K562 (cell line): ENCODE data around the gene RNASE8. TPM values are rescaled to one million over a fixed set of nuclear protein-coding genes. Genes with fewer than 3 reads are reported as not detected.

ENCODE experiments used
- ATAC-seq: fragments of 200-7000 bp; cut with Tn5 transposase; 3 replicates; pipeline ENCODE4 v1.9.1; 2020; ENCODE audit warnings: moderate library complexity
- BruUV-seq: library from RNA; stranded (reverse); fragments of 400-500 nt; replicated peaks from 2 replicates; lab custom pipeline; 2021; lab: Mats Ljungman, UMichigan
- CTCF ChIA-PET: fragments of 300-600 bp; formaldehyde crosslinking; extraction: SDS; loops from one replicate; lab custom pipeline; 2021; ENCODE audit warnings: low intra/inter-chr PET ratio; lab: Yijun Ruan, JAX
- POLR2A ChIA-PET: fragments of 300-600, 350-650 bp; sonication (Branson Sonifier 250); formaldehyde crosslinking; extraction: SDS; loops from one replicate; lab custom pipeline; 2021; ENCODE audit warnings: antibody characterized with exemption, inconsistent platforms; lab: Yijun Ruan, JAX
- DNase-seq, 4 experiments: peaks; one replicate each; pipeline versions ENCODE4 v3.0.0 to v3.0.0-alpha.2; 2011 to 2018; ENCODE audit warnings: low spot score in 3 of 4, mixed read lengths in 3 of 4; ENCODE audit errors: extremely low read depth in 1 of 4
- FAIRE-seq: peaks from 2 replicates; lab custom pipeline; 2011; peaks lifted over from hg19 to GRCh38; lab: Jason Lieb, UNC
- H2AFZ ChIP-seq: 2 replicates; pipeline ENCODE4 v1.6.0; 2011; ENCODE audit warnings: low read depth, low read length, control low read depth, inconsistent platforms
- H3K27ac ChIP-seq: fragments of 200-600 bp; 3 replicates; pipeline ENCODE4 v1.8.0; 2011; ENCODE audit warnings: low read depth, mild to moderate bottlenecking, control low read depth, inconsistent platforms, low read length, moderate library complexity, mixed read lengths; ENCODE audit errors: extremely low read depth
- H3K27me3 ChIP-seq, 2 experiments: fragments of 300-600 bp in 1 of 2; 2 replicates in 1 of 2; 3 replicates in 1 of 2; pipeline versions ENCODE4 v1.6.0 to v1.8.0; 2011; ENCODE audit warnings: inconsistent platforms in 2 of 2, low read length in 2 of 2, mild to moderate bottlenecking in 1 of 2, mixed read lengths in 1 of 2, moderate library complexity in 1 of 2; ENCODE audit not compliant: control insufficient read depth in 2 of 2, insufficient read depth in 2 of 2
- H3K36me3 ChIP-seq: fragments of 300-600 bp; 3 replicates; pipeline ENCODE4 v1.8.0; 2011; ENCODE audit warnings: mild to moderate bottlenecking, low read length, inconsistent platforms; ENCODE audit not compliant: control insufficient read depth, insufficient read depth
- H3K4me1 ChIP-seq, 2 experiments: fragments of 200-600 bp in 1 of 2; replicated peaks in 1 of 2; 2 replicates in 1 of 2; 3 replicates in 1 of 2; pipeline versions ENCODE4 v1.5.1 to v1.8.0; 2011; ENCODE audit warnings: inconsistent platforms in 2 of 2, low read length in 2 of 2, mild to moderate bottlenecking in 1 of 2, mixed read lengths in 1 of 2, moderate library complexity in 1 of 2; ENCODE audit not compliant: control insufficient read depth in 2 of 2, insufficient read depth in 2 of 2
- H3K4me2 ChIP-seq: 2 replicates; pipeline ENCODE4 v1.6.1; 2011; ENCODE audit warnings: low read length, control low read depth, inconsistent platforms, mixed read lengths; ENCODE audit not compliant: insufficient read depth
- H3K4me3 ChIP-seq: fragments of 200-600 bp; sonication (generic), shearing (Covaris generic); 2 replicates; pipeline ENCODE4 v1.5.1; 2016; ENCODE audit warnings: control low read depth, inconsistent platforms
- H3K79me2 ChIP-seq: fragments of 200-600 bp; 3 replicates; pipeline ENCODE4 v1.8.0; 2011; ENCODE audit warnings: low read length, inconsistent platforms; ENCODE audit not compliant: control insufficient read depth, insufficient read depth
- H3K9ac ChIP-seq, 2 experiments: 2 replicates each; pipeline versions ENCODE4 v1.6.0 to v1.6.1; 2011; ENCODE audit warnings: low read depth in 2 of 2, low read length in 2 of 2, control low read depth in 1 of 2, inconsistent platforms in 1 of 2, mild to moderate bottlenecking in 1 of 2, mixed read lengths in 1 of 2; ENCODE audit not compliant: insufficient read depth in 1 of 2
- H3K9me1 ChIP-seq: one replicate; pipeline ENCODE4 v1.6.0; 2011; ENCODE audit warnings: inconsistent platforms, mild to moderate bottlenecking, low read length, moderate library complexity; ENCODE audit not compliant: control insufficient read depth, insufficient read depth
- H3K9me3 ChIP-seq: replicated peaks from 2 replicates; pipeline ENCODE4 v1.5.1; 2011; ENCODE audit warnings: low read depth, low read length, inconsistent platforms; ENCODE audit not compliant: control insufficient read depth, insufficient read depth
- H4K20me1 ChIP-seq: replicated peaks from 2 replicates; pipeline ENCODE4 v1.6.1; 2011; ENCODE audit warnings: low read length, inconsistent platforms, mixed read lengths; ENCODE audit not compliant: control insufficient read depth, insufficient read depth
- FOXO4 ChIP-seq: fragments of 450-650 bp; formaldehyde crosslinking; IDR thresholded peaks from 2 replicates; pipeline ENCODE4 v1.4.0; 2020; ENCODE audit warnings: mild to moderate bottlenecking, moderate library complexity
- WGBS: fragments of 100-300 bp; shearing (Covaris generic); methylation state at CpG from one replicate; pipeline ENCODE4 v1.1.6; 2016; ENCODE audit warnings: low coverage, mixed read lengths; ENCODE audit not compliant: insufficient coverage; ENCODE audit errors: missing lambda C conversion rate; 5-methylcytosine and 5-hydroxymethylcytosine counted together
- in situ Hi-C: fragments of 300-500 bp; cut with MboI; formaldehyde crosslinking; loops from 4 replicates; pipeline ENCODE4 v1.15.0; 2018; ENCODE audit warnings: inconsistent platforms, mixed read lengths
- intact Hi-C: fragments of 100-400 bp; cut with micrococcal nuclease; formaldehyde crosslinking; loops from 2 replicates; pipeline ENCODE4 v1.14.2; 2022
- polyA plus RNA-seq, 8 experiments: library from polyadenylated mRNA; depleted of rRNA in 4 of 8; stranded (reverse) in 5 of 8; unstranded in 3 of 8; fragments of >200 nt; fragmentation: Nextera tagmentation in 2 of 8; fragmentation: Illumina TruSeq in 1 of 8; extraction: Ambion mirVana in 2 of 8; extraction: Trizol in 1 of 8; gene quantifications; 2 replicates each; pipeline versions ENCODE4 v1.2.1 to v1.2.3, GENCODE V29; 2011 to 2014; ENCODE audit warnings: inconsistent platforms in 1 of 8, missing spikeins in 1 of 8
- total RNA-seq, 7 experiments: library from RNA; depleted of rRNA in 6 of 7; stranded (reverse); fragments of >200 nt in 6 of 7; fragmentation: Illumina TruSeq in 2 of 7; extraction: Trizol in 2 of 7; gene quantifications; 2 replicates each; pipeline versions ENCODE4 v1.2.1 to v1.2.3, GENCODE V29; 2011 to 2021; ENCODE audit warnings: low replicate concordance in 1 of 7

RNASE8 gene
- total and polyA plus RNA-seq, 9 of the 15 experiments (the other 6 are each of a cell fraction or from before 2014, with no cell fraction given), result not detected

GRCh38 chr14:21093018-21093417 is 35.4 kb downstream of the RNASE8 start:
- Histone ChIP-seq H3K4me1 (peaks cover 4 to 29% of the 10 kb centered on the region in 2 experiments; a peak in 4 of 5 replicates), H3K9me1 (no peaks in the 10 kb centered on the region), H3K9me3 (no peaks in the 10 kb centered on the region), H3K9ac (no peak overlapping the region), H2AFZ (no peak overlapping the region), H3K27ac (no peak overlapping the region), H3K36me3 (peaks cover 5% of the 10 kb centered on the region; the same call in 1 of the 3 replicates), H3K4me3 (no peak overlapping the region), H3K4me2 (no peak overlapping the region), H3K27me3 (no peaks in the 10 kb centered on the region), H3K79me2 (no peaks in the 10 kb centered on the region), H4K20me1 (no peaks in the 10 kb centered on the region)
- ATAC-seq (no peak), FAIRE-seq (no peak), DNase-seq (no peak)
- BruUV-seq, result no TSS peak
- in situ Hi-C loops, result no loop called here
- CTCF ChIA-PET, result interaction anchor here (1.5 to 2.5 kb wide), 6 partner anchors 11 to 236 kb away, joined by 5 to 21 read pairs (median 10); partner anchors contain the start of gene ARHGEF40
- TF ChIP-seq FOXO4 (CRISPR knock-in tag), result no peak
- POLR2A ChIA-PET, result interaction anchor here (1.1 to 1.3 kb wide), 2 partner anchors 9 to 22 kb away, joined by 3 read pairs; partner anchors contain the start of gene ARHGEF40
- 92% methylated on average over 6 of the region's 36 CpGs for WGBS
- intact Hi-C loops, result no loop called here
